Esophagus squamous epithelium (tissue), 5 donors: Measurements from ENCODE around the gene PNO1. TPM values are rescaled to one million over a fixed set of nuclear protein-coding genes. Genes with fewer than 3 reads are reported as not detected.

ENCODE experiments used
- DNase-seq: peaks from one replicate; lab custom pipeline; 2025; lab: John Stamatoyannopoulos, UW
- H3K27ac ChIP-seq, 4 donors: fragments of 200-600 bp; sonication (generic); one replicate each; pipeline ENCODE4 v1.5.1; 2016 to 2019; ENCODE audit warnings: mild to moderate bottlenecking in 1 of 4
- H3K27me3 ChIP-seq, 4 donors: fragments of 200-600 bp; sonication (generic); 1 replicate in 3 of 4; 2 replicates in 1 of 4; pipeline versions ENCODE4 v1.5.1 to v1.6.0; 2017 to 2021; ENCODE audit warnings: antibody characterized with exemption in 1 of 4
- H3K36me3 ChIP-seq, 3 donors: fragments of 200-600 bp; sonication (generic); one replicate each; pipeline ENCODE4 v1.5.1; 2016 to 2019
- H3K4me1 ChIP-seq, 3 donors: fragments of 200-600 bp; sonication (generic); one replicate each; pipeline ENCODE4 v1.5.1; 2017 to 2019
- H3K4me3 ChIP-seq, 4 donors: fragments of 200-600 bp; sonication (generic); 1 replicate in 3 of 4; 2 replicates in 1 of 4; pipeline ENCODE4 v1.5.1; 2016 to 2019; ENCODE audit warnings: mild to moderate bottlenecking in 2 of 4, moderate library complexity in 1 of 4
- H3K9me3 ChIP-seq, 3 donors: fragments of 200-600 bp; sonication (generic); one replicate each; pipeline ENCODE4 v1.5.1; 2016 to 2019
- CTCF ChIP-seq, 6 experiments: fragments of 450-650 bp in 4 of 6; fragments of 200-600 bp in 2 of 6; sonication (generic) in 2 of 6; IDR thresholded peaks; one replicate each; pipeline ENCODE4 v1.5.1; 2016 to 2019; ENCODE audit warnings: antibody characterized with exemption in 6 of 6, mild to moderate bottlenecking in 4 of 6, moderate library complexity in 4 of 6
- POLR2A ChIP-seq, 4 donors: fragments of 450-650 bp; IDR thresholded peaks; one replicate each; pipeline ENCODE4 v1.6.1; 2017; ENCODE audit warnings: antibody characterized with exemption in 4 of 4, mild to moderate bottlenecking in 4 of 4, moderate library complexity in 3 of 4
- WGBS, 2 donors: methylation state at CpG; one replicate each; pipeline ENCODE4 v1.1.5; 2018; 5-methylcytosine and 5-hydroxymethylcytosine counted together
- intact Hi-C: fragments of 100-400 bp; cut with DNase I; formaldehyde crosslinking; loops from one replicate; pipeline ENCODE4 v1.15.0; 2022
- total RNA-seq, 4 donors: library from RNA; depleted of rRNA; stranded (reverse); fragments of >200 nt; gene quantifications; one replicate each; pipeline ENCODE4 v1.1.0, GENCODE V29; 2016
- donor health status: DM: yes; HTN: yes; CAD: no.

PNO1 gene
- total RNA-seq, 4 donors from 2014 or later, result 7.9 to 25.6 (median 15.8) TPM

GRCh38 chr2:68134554-68134953 is 23.1 kb upstream of the PNO1 start:
- intact Hi-C loops, result no loop called here
- H3K9me3 ChIP-seq, result no peaks in the 10 kb centered on the region
- no peak overlapping the region for H3K27ac ChIP-seq
- no peaks in the 10 kb centered on the region for H3K27me3 ChIP-seq
- H3K4me1 ChIP-seq, result no peaks in the 10 kb centered on the region
- TF ChIP-seq CTCF (IDR thresholded peaks at IDR 0.05) (no peak), POLR2A (IDR thresholded peaks at IDR 0.05) (no peak)
- DNase-seq, result no peak
- WGBS, 2 donors, result 92 to 95% methylated on average over 6 of the region's 6 CpGs
- no peak overlapping the region for H3K4me3 ChIP-seq
- H3K36me3 ChIP-seq, result peaks cover 0 to 84% (median 0%) of the 10 kb centered on the region in 3 donors

GRCh38 chr2:68135448-68136320 is 22.0 kb upstream of the PNO1 start:
- no peak for TF ChIP-seq POLR2A (IDR thresholded peaks at IDR 0.05)
- no peak for TF ChIP-seq CTCF (IDR thresholded peaks at IDR 0.05)
- Histone ChIP-seq H3K36me3 (peaks cover 0 to 84% (median 0%) of the 10 kb centered on the region in 3 donors), H3K27me3 (no peaks in the 10 kb centered on the region), H3K27ac (no peak overlapping the region), H3K4me3 (no peak overlapping the region), H3K9me3 (no peaks in the 10 kb centered on the region), H3K4me1 (no peaks in the 10 kb centered on the region)
- no peak for DNase-seq
- 75 to 85% methylated on average over 7 of the region's 7 CpGs for WGBS, 2 donors
- intact Hi-C loops, result no loop called here

- Histone ChIP-seq H3K9me3 (no peaks in the 10 kb centered on the region), H3K27ac (no peak overlapping the region), H3K36me3 (peaks cover 0 to 49% (median 0%) of the 10 kb centered on the region in 3 donors), H3K4me1 (no peaks in the 10 kb centered on the region), H3K27me3 (no peaks in the 10 kb centered on the region), H3K4me3 (no peak overlapping the region)
- no peak for DNase-seq
- intact Hi-C loops, result no loop called here
- TF ChIP-seq POLR2A (IDR thresholded peaks at IDR 0.05), result no peak
- TF ChIP-seq CTCF (IDR thresholded peaks at IDR 0.05), result no peak
- 86 to 93% methylated on average over 2 of the region's 2 CpGs for WGBS, 2 donors
These were observed 15.8 kb upstream of the PNO1 start for GRCh38 chr2:68141875-68142274.

GRCh38 chr2:68151037-68151436 is 6.7 kb upstream of the PNO1 start:
- TF ChIP-seq POLR2A (IDR thresholded peaks at IDR 0.05) (no peak), CTCF (IDR thresholded peaks at IDR 0.05) (no peak)
- Histone ChIP-seq H3K36me3 (no peaks in the 10 kb centered on the region), H3K4me3 (no peak overlapping the region), H3K9me3 (no peaks in the 10 kb centered on the region), H3K27ac (no peak overlapping the region), H3K27me3 (no peaks in the 10 kb centered on the region), H3K4me1 (peaks cover 4 to 20% (median 8%) of the 10 kb centered on the region in 3 donors)
- intact Hi-C loops, result no loop called here
- DNase-seq, result no peak

- Histone ChIP-seq H3K36me3 (no peaks in the 10 kb centered on the region), H3K27me3 (no peaks in the 10 kb centered on the region), H3K27ac (no peak overlapping the region), H3K4me3 (no peak overlapping the region), H3K9me3 (no peaks in the 10 kb centered on the region), H3K4me1 (peaks cover 7 to 29% (median 15%) of the 10 kb centered on the region in 3 donors)
- no peak for DNase-seq
- 61 to 70% methylated on average over 3 of the region's 3 CpGs for WGBS, 2 donors
- TF ChIP-seq CTCF (IDR thresholded peaks at IDR 0.05) (no peak), POLR2A (IDR thresholded peaks at IDR 0.05) (no peak)
- intact Hi-C loops, result no loop called here
These were observed 4.9 kb upstream of the PNO1 start for GRCh38 chr2:68152681-68153347.
